Activated CD8-positive, alpha-beta T cell treated with anti-CD3 and anti-CD28 coated beads, Interleukin-2, amount 10 ng/mL, durations not matched to agents 7 days and 5 days (primary cell): ENCODE data around the gene ZDHHC8. TPM values are rescaled to one million over a fixed set of nuclear protein-coding genes. Genes with fewer than 3 reads are reported as not detected.
A peak's percentile ranks its signal among the peaks of the same experiment; 100 is the strongest.

Source experiments
- ATAC-seq: fragments of 150-1000 bp; cut with Tn5 transposase; one replicate; pipeline ENCODE4 v1.10.0; 2021; ENCODE audit warnings: moderate library complexity
- CTCF ChIA-PET: fragments of 350-600 bp; sonication (Branson Sonifier 250); formaldehyde crosslinking; loops from one replicate; lab custom pipeline; 2021; ENCODE audit warnings: antibody characterized with exemption; lab: Charles Lee
- POLR2A ChIA-PET: fragments of 350-600 bp; sonication (Branson Sonifier 250); formaldehyde crosslinking; loops from one replicate; lab custom pipeline; 2021; ENCODE audit warnings: antibody characterized with exemption; lab: Charles Lee
- DNase-seq: peaks from one replicate; pipeline ENCODE4 v3.0.0-alpha.2; 2020
- H3K27ac Mint-ChIP-seq: one replicate; pipeline ENCODE4 v1.8.0; 2021; ENCODE audit warnings: mild to moderate bottlenecking, mixed read lengths
- H3K27me3 Mint-ChIP-seq: one replicate; pipeline ENCODE4 v1.8.0; 2021; ENCODE audit warnings: low read depth, mixed read lengths
- H3K36me3 Mint-ChIP-seq: one replicate; pipeline ENCODE4 v1.8.0; 2021; ENCODE audit warnings: low read depth, mixed read lengths
- H3K4me1 Mint-ChIP-seq: one replicate; pipeline ENCODE4 v1.8.0; 2021; ENCODE audit warnings: low read depth, mixed read lengths
- H3K4me3 Mint-ChIP-seq: one replicate; pipeline ENCODE4 v1.8.0; 2021; ENCODE audit warnings: mild to moderate bottlenecking, mixed read lengths
- H3K9me3 Mint-ChIP-seq: one replicate; pipeline ENCODE4 v1.8.0; 2022; ENCODE audit warnings: mixed read lengths; ENCODE audit not compliant: insufficient read depth
- total RNA-seq, 2 experiments: library from RNA; stranded (reverse); gene quantifications; one replicate each; pipeline ENCODE4 v1.2.3, GENCODE V29; 2021

The ZDHHC8 gene
- total RNA-seq, 2 experiments from 2014 or later = 60.5 to 65.5 TPM

DNA sequence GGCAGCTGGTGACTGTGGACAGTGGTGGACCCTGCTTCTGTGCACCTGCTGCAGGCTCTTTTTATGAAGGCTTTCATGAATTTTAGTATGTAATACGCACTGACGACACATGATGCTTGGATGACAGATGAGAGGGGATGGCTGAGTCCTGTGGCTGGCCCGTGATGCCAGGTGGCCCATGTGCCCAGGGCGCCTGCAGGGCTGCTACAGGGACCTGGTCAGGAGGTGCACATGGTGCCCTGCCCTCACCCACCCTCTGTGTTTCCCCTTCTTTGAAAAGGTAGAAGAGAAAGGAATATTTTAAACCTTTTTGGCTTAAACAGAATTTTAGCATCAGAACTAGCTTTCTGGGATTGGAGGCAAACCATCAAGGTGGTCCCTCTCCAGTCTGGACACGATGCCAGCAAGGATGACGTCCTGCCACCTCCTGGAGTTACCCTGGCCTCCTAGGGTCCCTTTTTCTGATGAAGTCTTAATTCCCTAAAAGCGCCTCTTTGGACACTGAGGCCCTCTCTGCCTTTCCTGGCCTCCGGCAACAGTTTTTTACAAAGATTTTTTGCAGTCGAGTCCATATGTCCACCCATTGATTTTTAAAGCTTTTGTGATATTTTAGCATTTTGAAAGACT, 21.1 kb upstream of the ZDHHC8 start:
- CTCF ChIA-PET = interaction anchor here (0.6 to 2.2 kb wide), 12 partner anchors 8 to 141 kb away, joined by 3 to 12 read pairs (median 4); no protein-coding TSS in a partner anchor
- H3K27me3 Mint-ChIP-seq = no peaks in the 10 kb centered on the region
- H3K4me3 Mint-ChIP-seq = no peak overlapping the region
- POLR2A ChIA-PET = interaction anchor here (0.8 to 1.5 kb wide), 2 partner anchors 9 to 10 kb away, joined by 3 to 8 read pairs; no protein-coding TSS in a partner anchor
- peaks cover 47% of the 10 kb centered on the region for H3K4me1 Mint-ChIP-seq
- no peak for DNase-seq
- ATAC-seq = no peak
- H3K9me3 Mint-ChIP-seq = no peaks in the 10 kb centered on the region
- H3K36me3 Mint-ChIP-seq = peaks cover 61% of the 10 kb centered on the region
- peak overlapping the region; percentile 88 for H3K27ac Mint-ChIP-seq

DNA sequence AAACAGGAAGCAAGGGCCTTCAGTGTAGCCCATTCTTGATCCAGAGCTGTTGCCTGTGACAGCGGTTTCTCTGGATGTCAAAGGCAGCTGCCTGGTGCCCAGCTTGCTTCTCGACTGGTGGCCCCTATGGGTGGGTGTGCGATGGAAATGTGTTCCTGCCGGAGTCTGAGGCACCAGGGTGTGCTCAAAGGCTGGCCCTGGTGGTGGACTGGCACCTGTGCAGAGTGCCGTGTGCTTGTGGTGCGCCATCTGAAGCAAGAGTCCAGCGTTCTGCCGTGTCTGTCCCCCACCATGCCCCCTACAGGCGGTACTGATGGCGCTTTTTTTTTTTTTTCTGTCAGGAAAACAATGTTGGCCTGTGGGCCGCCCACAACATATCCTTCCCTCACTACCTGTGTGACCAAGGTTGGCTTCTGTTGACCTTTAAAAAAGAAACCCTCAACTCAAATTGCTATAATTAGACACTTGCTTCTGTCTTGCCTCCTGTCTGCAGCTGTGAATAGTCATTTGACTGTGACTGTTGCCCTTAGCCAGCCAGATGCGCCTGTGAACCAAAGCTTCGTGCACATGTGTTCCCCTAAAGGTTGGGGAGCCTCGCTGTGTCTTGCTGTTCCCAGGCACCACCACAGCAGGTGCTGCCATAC, 20.4 kb upstream of the ZDHHC8 start:
- Mint-ChIP-seq H3K36me3 (peaks cover 63% of the 10 kb centered on the region), H3K27ac (peak overlapping the region; percentile 88), H3K27me3 (no peaks in the 10 kb centered on the region), H3K9me3 (no peaks in the 10 kb centered on the region), H3K4me1 (peaks cover 52% of the 10 kb centered on the region), H3K4me3 (peak overlapping the region; percentile 14)
- peak; percentile 63 for DNase-seq
- ATAC-seq = peak; percentile 77
- ChIA-PET POLR2A (interaction anchor here (0.8 to 1.5 kb wide), 2 partner anchors 9 to 10 kb away, joined by 3 to 8 read pairs; no protein-coding TSS in a partner anchor), CTCF (interaction anchor here (0.6 to 2.2 kb wide), 14 partner anchors 9 to 141 kb away, joined by 3 to 12 read pairs (median 4); no protein-coding TSS in a partner anchor)

DNA sequence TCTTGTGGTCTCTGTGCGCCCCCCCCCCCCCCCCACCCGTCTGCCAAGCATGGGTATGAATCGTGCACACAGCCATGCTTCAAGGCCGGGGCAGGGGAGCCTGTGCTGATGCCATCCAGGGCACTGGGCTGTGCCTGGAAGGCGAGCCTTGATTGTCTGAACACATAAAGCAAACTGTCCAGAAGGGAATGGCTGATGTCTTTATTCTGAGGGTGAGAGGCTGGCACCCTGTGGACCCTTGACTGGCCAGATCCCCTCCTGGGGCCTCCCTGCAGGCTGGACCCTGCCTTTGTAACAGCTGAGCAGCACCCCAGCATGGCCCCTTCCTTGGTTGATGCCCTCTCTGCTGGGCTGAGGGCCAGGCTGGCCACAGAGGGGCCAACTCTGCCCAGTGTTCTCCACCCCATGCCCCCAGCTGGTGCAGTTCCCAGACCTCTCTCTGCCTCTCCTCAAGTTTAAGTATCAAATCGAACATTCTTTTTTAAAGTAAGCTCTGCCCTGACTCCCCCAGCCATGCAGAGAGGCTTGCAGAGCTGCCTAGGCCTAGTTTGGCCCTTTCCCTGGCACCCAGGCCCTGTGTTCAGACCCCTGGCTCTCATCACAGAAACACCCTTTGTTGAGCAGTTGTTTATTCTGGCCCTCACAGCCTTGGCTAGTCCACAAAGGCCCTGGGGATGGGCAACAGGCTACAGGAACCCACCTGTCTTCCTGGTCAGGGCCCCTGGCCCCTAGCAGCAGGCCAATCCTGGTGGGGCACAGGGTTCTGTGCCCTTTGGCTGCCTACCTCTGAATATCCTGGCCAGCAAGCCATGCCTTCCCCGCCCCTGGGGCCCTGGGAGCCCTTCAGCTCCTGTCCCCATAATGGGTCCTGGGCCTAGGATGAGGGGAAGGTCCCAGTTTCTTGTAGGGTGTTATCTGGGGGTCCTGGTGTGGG, 19.6 kb upstream of the ZDHHC8 start:
- CTCF ChIA-PET = interaction anchor here (0.7 to 2.2 kb wide), 8 partner anchors 10 to 92 kb away, joined by 3 to 12 read pairs (median 7); no protein-coding TSS in a partner anchor
- Mint-ChIP-seq H3K27me3 (no peaks in the 10 kb centered on the region), H3K4me1 (peaks cover 52% of the 10 kb centered on the region), H3K4me3 (no peak overlapping the region), H3K27ac (peak overlapping the region; percentile 84), H3K9me3 (no peaks in the 10 kb centered on the region), H3K36me3 (peaks cover 60% of the 10 kb centered on the region)
- ATAC-seq = no peak
- DNase-seq = no peak
- POLR2A ChIA-PET = interaction anchor here (1.5 kb wide), 1 partner anchor 11 kb away, joined by 8 read pairs; no protein-coding TSS in a partner anchor

DNA sequence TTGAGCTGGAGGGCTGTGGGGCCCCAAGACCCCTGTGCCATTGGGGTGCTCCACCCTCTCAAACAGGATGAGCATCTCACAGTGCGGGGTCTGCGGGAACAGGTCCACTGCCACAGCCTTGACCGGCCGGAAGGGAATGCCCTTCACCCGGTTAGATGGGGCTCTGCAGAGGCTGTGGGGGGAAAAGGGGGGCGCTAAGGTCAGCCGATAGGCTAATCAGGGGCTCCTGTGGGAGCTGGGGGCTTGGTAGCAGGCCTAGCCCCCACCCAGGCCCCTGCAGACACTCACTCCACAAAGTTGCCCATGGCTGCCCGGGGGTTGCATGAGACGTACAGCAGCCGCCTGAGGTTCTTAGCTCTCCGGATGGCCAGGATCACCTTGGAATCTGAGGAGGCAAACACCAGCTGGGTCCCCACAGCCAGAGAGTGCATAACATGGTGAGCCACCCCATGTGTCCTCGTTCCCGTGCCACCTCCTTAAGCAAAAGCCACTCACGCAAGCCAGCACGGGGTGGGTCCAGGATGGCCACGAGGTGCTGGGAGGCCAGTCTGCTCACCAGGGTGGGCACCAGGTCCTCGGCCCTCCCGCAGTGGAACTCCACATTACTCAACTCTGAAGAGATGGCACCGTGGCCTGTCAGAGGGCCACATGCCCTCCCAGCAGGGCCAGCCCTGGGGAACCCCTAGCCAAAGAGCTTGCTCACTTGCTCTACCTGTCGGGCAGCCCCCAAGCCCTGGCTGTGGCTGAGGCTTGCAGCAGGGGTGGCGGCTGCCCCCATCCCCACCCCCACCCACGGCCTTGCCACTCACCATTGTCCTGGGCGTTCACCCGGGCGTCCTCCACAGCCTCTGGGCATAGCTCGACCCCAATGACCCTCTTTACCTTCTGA, 18.7 kb upstream of the ZDHHC8 start:
- POLR2A ChIA-PET = interaction anchor here (0.7 kb wide), 1 partner anchor 315 kb away, joined by 3 read pairs; no protein-coding TSS in a partner anchor
- CTCF ChIA-PET = interaction anchor here (1.0 to 2.2 kb wide), 3 partner anchors 14 to 40 kb away, joined by 3 to 9 read pairs (median 6); no protein-coding TSS in a partner anchor
- peak overlapping the region; percentile 84 for H3K27ac Mint-ChIP-seq
- H3K9me3 Mint-ChIP-seq = no peaks in the 10 kb centered on the region
- H3K4me1 Mint-ChIP-seq = peaks cover 52% of the 10 kb centered on the region
- no peak for DNase-seq
- H3K36me3 Mint-ChIP-seq = peaks cover 53% of the 10 kb centered on the region
- no peak overlapping the region for H3K4me3 Mint-ChIP-seq
- no peak for ATAC-seq
- no peaks in the 10 kb centered on the region for H3K27me3 Mint-ChIP-seq

DNA sequence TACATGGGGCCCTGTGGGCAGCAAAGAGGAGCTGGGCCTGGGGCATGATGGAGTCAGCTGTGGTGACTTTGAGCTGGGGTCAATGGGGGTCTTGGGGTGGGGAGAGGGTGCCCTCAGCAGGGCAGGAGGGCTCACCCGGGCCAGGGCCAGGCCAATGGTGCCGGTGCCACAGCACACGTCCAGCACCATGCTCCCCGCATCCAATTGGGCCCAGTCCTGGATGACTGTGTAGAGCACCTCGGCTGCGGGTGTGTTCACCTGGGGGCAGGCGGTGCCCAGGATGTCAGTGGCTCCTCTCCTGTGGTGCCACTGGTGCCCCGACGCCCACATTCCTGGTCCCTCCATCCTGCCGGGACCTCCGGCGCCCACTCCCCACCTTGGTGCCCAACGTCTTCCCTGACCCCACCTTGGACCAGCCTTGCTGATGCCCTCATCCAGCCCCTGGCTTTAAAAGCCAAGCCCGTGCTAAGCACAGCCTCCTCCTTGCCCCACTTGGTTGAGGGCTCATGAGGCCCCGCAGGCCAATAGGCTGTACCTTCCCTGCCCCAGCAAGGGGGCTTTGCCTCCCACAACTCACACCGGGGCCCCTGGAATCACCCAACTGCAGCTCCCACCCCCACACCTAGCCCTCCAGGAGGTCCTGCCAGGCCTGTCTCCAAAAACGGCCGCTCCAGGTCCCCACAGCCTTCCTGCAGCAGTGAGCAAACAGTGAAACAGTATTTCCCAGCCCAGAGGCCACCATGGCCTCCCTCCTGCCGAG, 17.9 kb upstream of the ZDHHC8 start:
- Mint-ChIP-seq H3K27me3 (no peaks in the 10 kb centered on the region), H3K4me3 (no peak overlapping the region), H3K27ac (peak overlapping the region; percentile 75), H3K4me1 (peaks cover 55% of the 10 kb centered on the region), H3K9me3 (no peaks in the 10 kb centered on the region), H3K36me3 (peaks cover 57% of the 10 kb centered on the region)
- ATAC-seq = no peak
- DNase-seq = no peak
- POLR2A ChIA-PET = no interaction called here
- CTCF ChIA-PET = no interaction called here

DNA sequence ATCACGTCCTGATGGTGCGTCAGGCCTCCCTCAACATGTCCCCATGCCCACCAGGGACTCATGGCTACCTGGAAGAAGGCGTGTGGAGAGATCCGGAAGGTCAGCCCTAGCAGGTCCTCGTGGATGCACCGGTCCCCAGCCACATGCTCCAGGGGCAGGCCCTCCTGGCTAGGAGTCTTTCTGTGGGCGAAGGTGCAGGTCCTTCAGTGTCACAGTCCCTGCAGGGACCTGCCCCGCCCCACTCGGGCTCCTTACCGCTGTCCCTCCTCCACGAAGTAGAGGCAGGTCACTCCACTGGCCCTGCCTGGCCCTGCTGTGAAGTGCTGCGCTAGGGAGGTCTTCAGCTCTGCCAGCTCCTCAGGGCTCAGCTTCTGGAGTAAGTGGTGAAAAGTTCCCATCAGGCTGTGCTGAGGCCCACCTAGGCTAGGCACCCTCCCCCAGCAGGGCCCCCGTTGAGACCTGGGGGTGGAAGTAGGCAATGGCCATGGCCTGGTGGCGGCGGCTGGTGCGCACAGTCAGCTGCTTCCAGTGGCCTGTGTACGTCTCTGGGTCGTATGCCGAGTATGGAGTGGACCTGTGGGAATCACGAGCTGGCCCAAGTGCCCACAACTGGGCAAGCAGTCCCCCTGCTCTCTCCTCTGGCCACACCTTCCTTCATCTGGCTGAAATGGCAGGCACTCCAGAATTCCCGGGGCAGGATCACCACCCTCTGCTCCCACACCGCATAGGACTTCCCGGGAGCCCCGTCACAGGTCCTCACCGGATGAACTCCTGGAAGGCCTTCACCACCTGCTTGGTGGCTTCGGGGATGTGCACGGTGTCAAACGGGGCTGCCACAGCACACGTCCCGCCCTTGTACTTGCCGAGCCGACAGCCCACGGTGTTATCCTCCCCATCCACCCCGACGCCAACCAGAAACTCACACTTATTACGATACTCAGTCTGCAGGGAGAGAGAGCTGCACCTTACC, 16.8 kb upstream of the ZDHHC8 start:
- CTCF ChIA-PET = no interaction called here
- DNase-seq (no peak), ATAC-seq (no peak)
- POLR2A ChIA-PET = interaction anchor here (0.6 kb wide), 1 partner anchor 13 kb away, joined by 6 read pairs; no protein-coding TSS in a partner anchor
- Mint-ChIP-seq H3K36me3 (peaks cover 64% of the 10 kb centered on the region), H3K27me3 (no peaks in the 10 kb centered on the region), H3K9me3 (no peaks in the 10 kb centered on the region), H3K4me1 (peaks cover 66% of the 10 kb centered on the region), H3K4me3 (peak overlapping the region; percentile 90), H3K27ac (peak overlapping the region; percentile 80)

DNA sequence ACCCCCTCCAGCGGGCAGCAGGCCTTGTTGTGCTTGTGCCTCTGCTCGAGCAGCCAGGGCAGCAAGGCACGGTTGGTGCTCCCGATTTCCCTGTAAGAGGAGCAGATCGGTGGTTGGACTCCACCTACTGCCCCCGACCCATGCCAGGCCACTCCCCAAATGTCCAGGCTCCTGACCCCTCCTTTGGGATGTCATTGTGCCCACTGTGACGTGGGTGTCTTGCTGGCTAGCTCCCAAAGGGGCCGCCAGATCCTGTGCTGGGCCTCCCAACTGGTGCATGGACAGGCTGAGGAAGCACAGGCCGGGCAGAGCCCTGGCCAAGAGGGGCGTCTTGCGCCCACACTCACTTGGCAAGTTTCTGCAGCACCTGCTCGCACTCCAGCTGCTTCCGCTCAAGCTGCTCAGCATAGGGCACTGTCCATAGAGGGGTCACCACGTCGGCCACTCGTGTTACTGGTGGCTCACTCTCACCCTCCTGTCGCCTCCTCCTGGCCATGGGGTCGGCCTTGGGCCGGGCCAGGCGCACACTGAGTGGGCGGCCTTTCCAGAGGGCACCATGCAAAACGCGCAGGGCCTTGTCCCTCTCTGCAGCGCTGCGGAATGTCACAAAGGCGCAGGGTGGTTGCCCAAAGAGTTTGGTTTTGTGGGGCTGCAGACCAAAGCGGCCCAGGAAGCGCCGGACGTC, 15.8 kb upstream of the ZDHHC8 start, which contains the start of gene RANBP1:
Gene RANBP1, plus strand, starts transcription at position 414 of the 685 bp plus-strand sequence. Its CDS starts 81 bp downstream, at position 495.
- DNase-seq = no peak
- H3K36me3 Mint-ChIP-seq = peaks cover 64% of the 10 kb centered on the region
- ATAC-seq = no peak
- H3K9me3 Mint-ChIP-seq = no peaks in the 10 kb centered on the region
- peaks cover 69% of the 10 kb centered on the region for H3K4me1 Mint-ChIP-seq
- POLR2A ChIA-PET = interaction anchor here (0.7 to 1.1 kb wide), 3 partner anchors 13 to 95 kb away, joined by 3 read pairs; partner anchors contain the start of genes DGCR8 and TANGO2
- no peaks in the 10 kb centered on the region for H3K27me3 Mint-ChIP-seq
- CTCF ChIA-PET = interaction anchor here (0.9 to 4.4 kb wide), 2 partner anchors 14 to 21 kb away, joined by 3 to 28 read pairs; no protein-coding TSS in a partner anchor
- peak within 1 kb of the TSS; percentile 98 for H3K27ac Mint-ChIP-seq
- H3K4me3 Mint-ChIP-seq = peak within 1 kb of the TSS; percentile 90

DNA sequence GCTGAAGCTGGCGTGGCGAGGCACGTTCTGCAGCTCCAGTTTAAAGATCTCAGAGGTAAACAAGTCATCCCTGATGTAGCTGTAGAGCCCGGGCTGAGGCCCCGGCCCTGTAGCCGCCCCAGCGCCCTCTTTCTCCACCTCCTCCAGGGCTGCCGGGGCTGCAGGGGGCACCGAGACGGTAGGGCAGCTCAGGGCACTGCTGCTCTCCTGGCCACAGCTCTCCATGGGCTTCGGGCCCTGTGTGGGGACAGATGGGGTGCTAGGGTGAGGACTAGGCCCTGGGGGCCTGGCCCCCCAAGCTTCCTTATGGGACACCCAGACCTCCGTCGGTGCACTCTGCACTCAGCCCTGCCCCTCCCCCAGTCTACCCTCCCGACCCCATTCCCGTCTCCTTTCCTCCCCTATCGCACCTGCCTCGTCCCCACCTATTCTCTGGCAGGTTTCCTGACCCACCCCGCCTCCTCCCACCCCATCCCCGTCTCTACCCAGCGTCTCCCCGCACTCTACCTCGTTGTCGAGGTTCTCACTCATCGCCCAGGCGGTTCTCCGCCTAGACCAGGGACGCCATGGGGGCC, 15.1 kb upstream of the ZDHHC8 start:
- CTCF ChIA-PET = interaction anchor here (0.9 to 4.4 kb wide), 3 partner anchors 8 to 21 kb away, joined by 3 to 28 read pairs (median 6); no protein-coding TSS in a partner anchor
- DNase-seq (peak; percentile 31), ATAC-seq (peak; percentile 0)
- Mint-ChIP-seq H3K9me3 (no peaks in the 10 kb centered on the region), H3K27ac (peak overlapping the region; percentile 98), H3K36me3 (peaks cover 61% of the 10 kb centered on the region), H3K4me1 (peaks cover 68% of the 10 kb centered on the region), H3K4me3 (peak overlapping the region; percentile 90), H3K27me3 (no peaks in the 10 kb centered on the region)
- POLR2A ChIA-PET = interaction anchor here (0.7 to 1.3 kb wide), 10 partner anchors 8 to 96 kb away, joined by 3 to 7 read pairs (median 4); partner anchors contain the start of genes DGCR8 and TANGO2
